Activated CD8-positive, alpha-beta memory T cell treated with anti-CD3 and anti-CD28 coated beads, Interleukin-2, amount 50 U/mL, for 24 hours (primary cell): ENCODE results near the gene FRAT1.
"Not testable (repeated sequence)": the region's sequence is repeated elsewhere in the genome, so short reads cannot be mapped to it uniquely, and the experiment has no call there.

Source experiments
- DNase-seq: peaks from one replicate; pipeline ENCODE4 v3.0.0-alpha.2; 2020; ENCODE audit errors: extremely low read depth

FRAT1 gene, protein sequence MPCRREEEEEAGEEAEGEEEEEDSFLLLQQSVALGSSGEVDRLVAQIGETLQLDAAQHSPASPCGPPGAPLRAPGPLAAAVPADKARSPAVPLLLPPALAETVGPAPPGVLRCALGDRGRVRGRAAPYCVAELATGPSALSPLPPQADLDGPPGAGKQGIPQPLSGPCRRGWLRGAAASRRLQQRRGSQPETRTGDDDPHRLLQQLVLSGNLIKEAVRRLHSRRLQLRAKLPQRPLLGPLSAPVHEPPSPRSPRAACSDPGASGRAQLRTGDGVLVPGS

DNA sequence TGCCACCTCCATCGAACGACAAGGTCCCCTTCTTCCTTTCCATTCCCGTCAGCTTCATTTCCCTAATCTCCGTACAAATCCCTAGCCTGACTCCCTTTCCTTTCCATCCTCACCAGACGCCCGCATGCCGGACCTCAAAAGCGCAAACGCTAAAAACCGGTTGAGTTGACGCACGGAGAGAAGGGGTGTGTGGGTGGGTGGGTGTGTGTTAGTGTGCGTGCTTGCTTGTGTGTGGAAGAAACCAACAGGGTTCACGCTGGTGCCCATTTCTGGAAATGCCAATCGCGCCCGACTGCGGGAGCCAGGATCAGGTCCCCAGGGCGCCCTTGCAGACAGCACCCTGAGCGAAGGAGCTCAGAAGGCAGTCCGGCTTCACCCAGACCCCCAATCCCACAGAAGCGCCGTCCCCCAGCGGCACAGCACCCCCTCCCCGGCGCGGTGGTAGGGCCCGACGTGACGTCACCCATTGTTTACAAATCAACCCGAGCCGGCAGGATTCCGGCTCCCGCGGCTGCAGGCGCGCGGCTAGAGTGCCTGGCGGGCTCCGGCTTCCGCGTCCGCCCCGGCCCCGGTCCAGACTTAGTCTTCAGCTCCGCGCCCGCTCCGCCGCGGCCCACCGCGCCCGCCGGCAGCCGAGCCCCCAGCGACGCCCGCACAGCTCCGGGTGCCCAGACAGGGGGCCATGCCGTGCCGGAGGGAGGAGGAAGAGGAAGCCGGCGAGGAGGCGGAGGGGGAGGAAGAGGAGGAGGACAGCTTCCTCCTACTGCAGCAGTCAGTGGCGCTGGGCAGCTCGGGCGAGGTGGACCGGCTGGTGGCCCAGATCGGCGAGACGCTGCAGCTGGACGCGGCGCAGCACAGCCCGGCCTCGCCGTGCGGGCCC, at the start of gene FRAT1:
FRAT1 (plus strand) TSS at position 500 of the 880 bp plus-strand sequence; CDS start at position 683, 183 bp downstream.
- DNase-seq: peak; percentile 78

DNA sequence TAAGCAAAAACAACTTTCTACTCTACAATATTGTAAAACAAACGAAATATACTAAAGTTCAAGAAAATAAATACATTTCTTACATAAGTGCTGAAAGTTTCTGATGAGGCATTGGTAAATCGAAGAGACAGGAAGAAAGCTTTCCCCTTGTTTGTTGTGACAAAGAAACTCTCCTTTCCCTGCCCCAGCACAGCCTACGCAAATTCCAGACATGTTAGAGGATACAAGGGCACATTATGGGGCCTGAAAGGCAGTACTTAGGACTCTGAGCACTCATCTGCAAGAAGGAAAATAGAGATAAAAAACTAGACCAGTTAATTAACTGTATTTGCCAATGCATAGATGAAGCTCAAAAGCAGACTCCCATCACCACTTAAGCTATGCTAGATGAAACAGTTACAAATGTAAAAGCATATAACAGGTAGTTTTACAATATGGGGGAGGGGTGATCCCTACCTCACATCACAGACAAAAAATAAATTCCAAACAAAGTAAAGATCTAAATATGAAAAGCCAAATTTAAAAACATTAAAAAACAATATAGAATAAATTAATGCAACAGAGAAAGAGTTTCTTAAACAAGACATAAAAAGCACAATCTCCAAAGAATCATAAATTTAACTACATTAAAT, 48.4 kb upstream of the FRAT1 start:
- DNase-seq: no peak

DNA sequence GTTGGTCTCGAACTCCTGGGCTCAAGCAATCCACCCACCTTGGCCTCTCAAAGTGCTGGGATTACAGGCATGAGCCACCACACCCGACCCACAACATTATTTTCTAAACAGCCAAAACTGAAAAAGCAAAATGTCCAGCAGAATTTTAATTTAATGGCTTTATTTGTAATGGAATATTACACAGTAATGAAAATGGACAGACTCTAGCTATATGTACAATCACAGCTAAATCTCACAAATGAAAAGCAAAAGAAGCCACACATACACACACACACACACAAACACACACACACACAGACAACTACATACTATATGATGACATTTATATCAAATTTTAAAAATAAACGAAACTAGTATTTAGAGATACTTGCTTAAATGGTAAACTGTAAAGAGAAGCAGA, 45.4 kb upstream of the FRAT1 start:
- no peak for DNase-seq

DNA sequence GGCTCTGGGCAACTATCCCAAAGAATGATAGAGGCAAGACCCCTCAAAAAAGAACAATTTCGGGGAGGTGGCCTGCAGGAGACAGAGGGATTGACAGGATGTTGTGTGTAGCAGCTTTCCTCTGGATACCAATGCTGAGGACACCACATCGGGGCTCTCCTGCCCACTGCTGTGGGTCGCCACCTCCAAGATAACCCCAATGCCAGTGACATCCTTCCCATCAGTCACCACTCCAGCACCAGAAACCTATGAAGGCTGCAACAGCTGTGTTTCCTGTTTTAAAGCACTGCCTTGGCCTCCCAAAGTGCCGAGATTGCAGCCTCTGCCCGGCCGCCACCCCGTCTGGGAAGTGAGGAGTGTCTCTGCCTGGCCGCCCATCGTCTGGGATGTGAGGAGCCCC, 44.2 kb upstream of the FRAT1 start:
- no peak for DNase-seq

DNA sequence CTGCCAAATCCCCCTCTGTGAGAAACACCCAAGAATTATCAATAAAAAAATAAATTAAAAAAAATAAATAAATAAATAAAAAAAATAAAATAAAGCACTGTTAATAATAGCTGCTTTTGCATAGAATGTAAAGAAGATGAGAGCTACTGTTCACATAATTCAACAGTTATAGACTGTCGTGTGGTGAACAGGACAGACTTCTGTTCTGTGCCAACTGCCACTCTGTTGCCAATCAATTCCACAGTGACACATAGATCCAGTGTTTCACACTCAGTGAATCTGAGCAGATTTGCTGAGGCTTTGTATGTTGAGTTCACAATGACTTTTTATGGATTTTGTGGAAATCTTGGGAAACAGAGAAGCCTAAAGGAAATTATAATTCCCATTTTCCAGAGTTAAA, 41.5 kb upstream of the FRAT1 start:
- no peak for DNase-seq

DNA sequence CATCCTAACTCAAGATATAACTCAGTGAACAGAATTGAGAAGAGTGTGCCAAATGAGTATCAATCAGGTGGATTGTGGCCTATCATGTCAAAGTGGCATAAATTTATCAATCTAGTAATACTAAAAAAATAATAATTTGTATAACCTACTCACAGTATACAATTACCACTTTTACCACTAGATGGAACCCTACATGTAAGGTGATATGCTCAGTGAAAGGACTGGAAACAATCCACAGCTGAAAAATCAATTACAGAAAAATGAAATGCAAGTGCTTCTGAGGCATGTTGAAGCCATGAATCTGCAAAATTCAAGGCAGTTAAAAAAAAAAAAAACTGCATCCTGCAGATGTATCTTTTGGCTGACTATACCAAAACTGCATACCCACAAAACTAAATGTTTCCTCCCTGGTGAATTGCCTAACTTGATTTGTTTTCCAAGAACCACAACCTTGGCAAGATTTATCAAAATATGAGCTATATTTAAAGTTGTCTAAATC, 40.5 kb upstream of the FRAT1 start:
- no peak for DNase-seq

DNA sequence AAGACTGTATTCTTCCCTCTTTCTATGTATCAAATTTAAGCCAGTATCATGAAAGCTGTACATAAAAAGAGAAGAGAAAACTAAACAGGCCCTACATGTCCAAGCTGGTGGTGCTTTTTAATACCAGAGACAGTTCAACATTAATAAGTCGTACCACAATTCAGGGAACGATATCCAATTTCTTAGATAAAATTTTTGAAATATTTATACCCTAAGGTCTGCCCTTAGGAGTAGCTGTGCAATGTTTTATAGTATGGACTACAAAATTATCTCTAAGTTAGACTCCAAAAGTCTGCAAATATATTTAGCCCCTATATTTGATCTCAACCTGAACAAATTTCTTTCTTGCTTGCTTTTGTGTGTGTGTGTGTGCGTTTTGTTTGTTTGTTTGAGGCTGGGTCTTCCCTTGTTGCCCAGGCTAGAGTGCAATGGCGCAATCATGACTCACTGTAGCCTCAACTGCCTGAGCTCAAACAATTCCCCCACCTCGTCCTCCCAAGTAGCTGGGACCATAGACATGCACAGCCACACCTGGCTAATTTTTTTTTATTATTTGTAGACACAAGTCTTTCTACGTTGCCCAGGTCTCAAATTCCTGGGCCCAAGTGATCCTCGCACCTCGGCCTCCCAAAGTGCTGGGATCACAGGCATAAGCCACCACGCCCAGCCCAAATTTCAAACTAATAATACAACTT, 39.8 kb upstream of the FRAT1 start:
- no peak for DNase-seq

DNA sequence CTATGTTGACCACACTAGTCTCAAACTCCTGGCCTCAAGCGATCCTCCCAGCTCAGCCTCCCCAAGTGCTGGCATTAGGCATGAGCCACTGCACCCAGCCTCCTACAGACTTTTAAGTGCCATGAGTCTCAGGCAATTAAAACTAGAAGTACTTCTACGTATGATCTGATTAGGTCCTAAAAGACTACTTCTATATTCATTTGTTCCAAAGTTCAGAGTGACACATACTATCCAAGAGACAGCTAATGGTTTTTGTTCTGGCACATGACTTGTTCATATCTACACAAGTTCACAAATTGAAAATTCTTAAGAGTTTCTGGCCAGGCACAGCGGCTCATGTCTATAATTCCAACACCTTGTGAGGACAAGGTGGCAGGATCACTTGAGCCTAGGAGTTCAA, 38.3 kb upstream of the FRAT1 start:
- no peak for DNase-seq

DNA sequence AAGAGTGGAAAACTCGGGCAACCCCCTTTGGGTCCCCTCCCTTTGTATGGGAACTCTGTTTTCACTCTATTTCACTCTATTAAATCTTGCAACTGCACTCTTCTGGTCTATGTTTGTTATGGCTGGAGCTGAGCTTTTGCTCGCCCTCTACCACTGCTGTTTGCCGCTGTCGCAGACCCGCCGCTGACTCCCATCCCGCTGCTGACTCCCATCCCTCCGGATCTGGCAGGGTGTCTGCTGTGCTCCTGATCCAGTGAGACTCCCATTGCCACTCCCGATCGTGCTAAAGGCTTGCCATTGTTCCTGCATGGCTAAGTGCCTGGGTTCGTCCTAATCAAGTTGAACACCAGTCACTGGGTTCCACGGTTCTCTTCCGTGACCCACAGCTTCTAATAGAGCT, 29.0 kb upstream of the FRAT1 start:
- not testable (repeated sequence) for DNase-seq

DNA sequence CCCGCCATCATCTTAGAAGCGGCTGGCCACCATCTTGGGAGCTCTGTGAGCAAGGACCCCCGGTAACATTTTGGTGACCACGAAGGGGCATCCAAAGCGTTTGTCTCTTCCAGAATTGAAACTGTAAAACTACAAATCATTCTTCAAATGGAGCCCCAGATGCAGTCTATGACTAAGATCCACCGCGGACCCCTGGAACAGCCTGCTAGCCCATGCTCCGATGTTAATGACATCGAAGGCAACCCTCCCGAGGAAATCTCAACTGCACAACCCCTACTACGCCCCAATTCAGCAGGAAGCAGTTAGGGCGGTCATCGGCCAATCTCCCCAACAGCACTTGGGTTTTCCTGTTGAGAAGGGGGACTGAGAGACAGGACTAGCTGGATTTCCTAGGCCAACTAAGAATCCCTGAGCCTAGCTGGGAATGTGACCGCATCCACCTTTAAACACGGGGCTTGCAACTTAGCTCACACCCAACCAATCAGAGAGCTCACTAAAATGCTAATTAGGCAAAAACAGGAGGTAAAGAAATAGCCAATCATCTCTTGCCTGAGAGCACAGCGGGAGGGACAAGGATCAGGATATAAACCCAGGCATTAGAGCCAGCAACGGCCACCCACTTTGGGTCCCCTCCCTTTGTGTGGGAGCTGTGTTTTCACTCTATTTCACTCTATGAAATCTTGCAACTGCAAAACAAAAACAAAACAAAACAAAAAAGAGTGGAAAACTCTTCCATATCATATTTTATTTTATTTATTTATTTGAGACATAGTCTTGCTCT, 28.3 kb upstream of the FRAT1 start:
- DNase-seq: not testable (repeated sequence)

DNA sequence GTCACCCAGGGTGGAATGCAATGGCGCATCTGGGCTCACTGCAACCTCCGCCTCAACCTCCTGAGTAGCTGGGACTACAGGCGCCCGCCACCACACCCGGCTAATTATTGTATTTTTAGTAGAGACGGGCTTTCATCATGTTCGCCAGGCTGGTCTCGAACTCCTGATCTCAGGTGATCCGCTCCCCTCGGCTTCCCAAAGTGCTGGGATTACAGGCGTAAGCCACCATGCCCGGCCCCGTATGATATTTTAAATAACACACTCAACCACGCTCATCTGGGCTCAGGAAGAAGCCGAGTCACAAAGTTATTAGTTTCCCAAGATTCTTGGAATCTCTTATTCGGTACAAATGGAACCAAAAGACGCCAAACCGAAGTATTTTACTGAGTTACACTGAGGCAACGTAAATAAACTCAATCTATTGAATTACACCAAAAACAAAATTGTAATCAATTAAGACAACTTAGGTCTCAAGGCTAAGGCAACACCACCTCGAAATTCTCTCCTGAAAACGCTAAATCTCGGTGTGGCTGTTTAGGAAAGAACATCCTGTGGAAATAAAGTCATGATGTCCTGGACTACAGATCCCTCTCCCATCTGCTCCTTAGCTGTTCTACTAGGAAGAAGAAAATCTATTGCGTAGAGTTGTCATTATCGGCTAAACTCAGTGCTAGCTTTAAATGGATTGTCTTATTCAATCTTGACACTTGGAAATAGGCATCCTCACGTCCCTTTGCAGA, 27.5 kb upstream of the FRAT1 start:
- no peak for DNase-seq

DNA sequence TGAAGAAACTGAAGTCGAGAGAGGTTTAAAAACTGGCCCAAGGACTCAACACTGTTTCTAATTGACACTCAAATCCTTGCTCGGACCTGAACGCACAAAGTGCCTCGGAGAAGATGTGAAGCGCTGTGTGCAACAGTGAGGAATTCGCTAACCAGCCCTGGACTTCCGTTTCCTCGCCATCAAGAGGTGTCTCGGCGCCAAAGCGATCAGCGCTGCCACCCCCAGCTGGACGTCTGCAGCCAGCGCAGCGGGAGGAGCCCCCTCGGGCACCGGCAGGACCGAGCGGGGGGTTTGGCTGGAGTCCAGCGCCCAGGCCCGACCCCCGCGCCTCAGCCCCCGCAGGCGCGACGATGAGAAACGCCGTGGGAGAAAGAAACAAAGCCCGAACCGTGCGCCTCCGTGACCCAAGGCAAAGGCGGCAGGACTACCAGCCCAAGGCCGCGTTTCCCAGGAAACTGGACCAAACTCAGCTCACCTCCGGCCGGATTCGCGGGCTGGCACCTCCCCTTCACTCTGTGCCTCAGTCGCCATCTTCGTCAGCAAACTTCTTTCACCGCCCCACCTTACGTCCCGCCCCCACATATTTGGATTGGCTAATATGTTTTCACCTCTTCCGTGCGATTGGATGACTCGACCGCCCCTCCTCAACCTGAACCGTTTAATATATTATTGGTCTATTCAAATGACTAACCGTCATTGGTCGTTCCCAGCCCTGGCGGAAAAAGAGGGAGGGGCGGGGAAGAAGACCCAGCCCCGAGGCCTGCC, 26.8 kb upstream of the FRAT1 start, which contains the start of gene ARHGAP19:
ARHGAP19 (minus strand) TSS at position 541 of the 765 bp plus-strand sequence; CDS start at position 531, 10 bp downstream.
- peak; percentile 90 for DNase-seq

DNA sequence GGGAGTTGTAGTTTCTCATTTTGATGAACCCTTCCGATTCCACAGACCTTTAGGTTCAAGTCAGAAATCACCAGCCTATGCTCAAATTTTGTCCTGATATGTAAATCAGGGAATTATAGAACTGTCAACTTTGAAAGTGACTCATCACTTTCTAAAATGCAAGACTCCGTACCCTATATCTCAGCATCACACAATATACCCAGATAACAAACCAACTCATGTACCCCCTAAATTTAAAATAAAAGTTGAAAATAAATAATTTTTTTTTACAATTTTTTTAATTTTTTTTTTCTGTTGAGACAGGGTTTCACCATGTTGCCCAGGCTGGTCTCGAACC, 26.2 kb upstream of the FRAT1 start:
- DNase-seq: no peak

DNA sequence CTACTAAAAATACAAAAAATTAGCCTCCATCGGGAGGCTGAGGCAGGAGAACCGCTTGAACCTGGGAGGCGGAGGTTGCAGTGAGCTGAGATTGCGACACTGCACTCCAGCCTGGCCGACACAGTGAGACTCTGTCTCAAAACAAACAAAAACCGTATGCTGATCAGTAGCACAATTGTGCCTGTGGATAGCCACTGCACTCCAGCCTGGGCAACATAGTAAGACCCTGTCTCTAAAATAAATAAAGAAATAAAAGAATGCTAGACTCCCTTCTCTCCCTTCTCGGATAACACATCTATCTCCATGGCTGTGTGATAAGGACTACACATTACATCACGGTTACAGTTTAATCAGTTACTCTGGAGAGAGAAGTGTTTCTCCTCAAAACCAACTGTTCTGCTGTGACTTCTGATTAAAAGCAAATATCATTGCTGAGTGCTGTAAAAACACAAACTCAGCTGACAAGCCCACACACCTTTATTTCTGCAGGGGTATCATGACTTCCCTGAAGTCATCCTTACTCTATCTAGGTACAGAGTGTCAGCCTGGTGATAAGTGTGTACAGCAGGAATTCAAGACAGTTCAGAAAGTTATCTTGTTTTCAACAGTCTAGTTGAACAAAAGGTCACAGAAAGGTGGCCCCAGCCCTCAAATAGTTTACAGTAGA, 21.4 kb upstream of the FRAT1 start:
- no peak for DNase-seq

DNA sequence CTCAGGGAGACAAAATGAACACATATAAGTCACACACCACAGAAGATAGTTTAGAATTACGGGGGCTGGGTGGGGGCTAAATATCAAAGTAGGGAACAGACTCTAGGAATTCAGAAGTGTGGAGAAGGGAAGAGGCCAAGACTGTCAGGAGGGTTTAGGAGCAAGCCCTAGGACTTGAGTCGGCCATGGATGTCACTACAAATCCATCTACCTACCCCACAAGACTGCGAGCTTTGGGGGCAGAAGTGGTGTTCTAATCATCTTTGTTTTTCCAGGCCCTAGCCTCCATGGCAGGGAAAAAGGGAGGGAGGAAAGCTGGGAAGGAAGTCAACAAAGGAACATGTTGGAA, 20.9 kb upstream of the FRAT1 start:
- no peak for DNase-seq

DNA sequence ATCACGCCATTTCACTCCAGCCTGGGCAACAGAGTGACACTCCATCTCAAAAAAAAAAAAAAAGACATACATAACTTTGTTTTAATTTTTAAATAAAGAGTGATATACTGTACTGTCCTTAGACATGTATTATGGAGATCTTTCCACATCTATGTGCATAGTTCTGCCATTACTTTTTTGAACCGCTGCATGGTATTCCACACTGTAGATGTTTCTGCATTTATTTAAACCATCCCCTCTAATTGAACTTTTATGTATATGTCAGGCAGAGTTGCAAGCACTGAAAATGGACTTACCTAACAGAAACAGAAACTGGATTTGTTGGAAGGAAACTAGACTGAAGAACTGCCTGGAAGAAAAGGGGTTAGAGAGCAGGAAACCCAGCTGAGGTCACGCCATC, 18.1 kb upstream of the FRAT1 start:
- DNase-seq: no peak

DNA sequence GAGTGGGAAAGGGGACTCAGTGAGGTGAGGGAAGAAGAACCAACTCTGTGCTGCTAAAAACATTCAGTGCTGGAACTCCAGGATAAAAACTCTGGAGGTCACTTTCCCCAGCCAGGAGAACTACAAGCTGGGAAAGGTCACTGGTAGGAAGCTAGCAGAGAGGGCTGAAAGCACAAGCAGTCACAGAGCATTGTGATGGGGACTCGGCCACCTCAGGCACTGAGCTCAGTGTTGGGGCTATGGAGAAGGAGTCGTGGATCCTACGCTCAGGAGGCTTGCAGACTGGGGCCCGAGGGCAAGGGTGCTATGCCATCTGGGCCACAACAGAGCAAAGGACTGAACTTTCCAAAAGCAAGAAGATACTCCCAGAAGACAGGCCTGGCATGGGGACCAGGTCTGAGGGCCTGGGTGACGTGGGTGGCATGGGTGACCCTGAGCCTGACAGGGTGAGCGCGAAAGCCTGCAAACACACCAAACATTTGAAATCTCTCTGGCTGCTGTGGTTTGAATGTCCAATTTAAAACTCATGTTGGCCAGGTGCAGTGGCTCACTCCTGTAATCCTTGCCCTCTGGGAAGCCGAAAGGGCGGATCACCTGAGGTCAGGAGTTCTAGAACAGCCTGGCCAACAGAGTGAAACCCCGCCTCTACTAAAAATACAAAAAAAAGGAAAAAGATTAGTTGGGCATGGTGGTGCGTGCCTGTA, 16.8 kb upstream of the FRAT1 start:
- no peak for DNase-seq

DNA sequence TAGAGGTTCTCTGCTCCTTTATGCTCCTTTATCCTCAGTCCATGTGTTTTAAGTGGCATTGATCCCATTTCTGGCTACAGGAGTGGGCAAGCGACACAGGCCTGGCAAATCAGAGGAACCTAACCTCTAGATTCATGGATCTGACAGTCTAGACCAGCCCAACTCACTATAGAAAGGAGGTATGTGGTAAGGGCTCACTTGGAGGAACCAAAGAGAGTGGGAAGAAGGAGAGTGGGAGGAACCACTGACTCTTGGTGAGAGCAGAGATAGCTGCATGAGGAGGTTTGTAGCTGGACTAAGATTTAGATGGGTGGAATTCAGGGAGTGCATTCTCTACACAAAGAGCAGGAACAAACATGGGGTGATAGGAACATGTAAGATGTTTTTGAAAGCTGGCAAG, 11.6 kb upstream of the FRAT1 start:
- DNase-seq: no peak
